Measurements from ENCODE around the gene AMPD1.

DNA sequence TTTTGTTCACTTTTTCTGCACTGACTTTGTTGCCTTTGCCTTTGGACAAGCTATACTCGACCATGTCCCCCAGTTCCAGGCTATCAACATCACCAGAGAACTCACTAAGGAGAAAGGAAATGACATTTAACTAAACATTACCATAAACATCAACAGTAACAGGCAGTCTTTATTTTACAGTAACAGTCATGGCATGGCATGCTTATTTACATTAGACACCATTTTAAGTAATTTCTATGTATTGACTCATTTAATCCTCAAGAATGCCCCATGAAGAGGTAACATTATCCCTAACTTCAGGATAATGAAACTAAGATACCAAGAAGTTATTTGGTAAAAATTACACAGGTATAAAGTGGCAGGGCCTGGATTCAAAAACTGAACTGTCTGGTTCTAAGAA lies 29.9 kb upstream of the AMPD1 start:
- TF ChIP-seq, protein P1, sequence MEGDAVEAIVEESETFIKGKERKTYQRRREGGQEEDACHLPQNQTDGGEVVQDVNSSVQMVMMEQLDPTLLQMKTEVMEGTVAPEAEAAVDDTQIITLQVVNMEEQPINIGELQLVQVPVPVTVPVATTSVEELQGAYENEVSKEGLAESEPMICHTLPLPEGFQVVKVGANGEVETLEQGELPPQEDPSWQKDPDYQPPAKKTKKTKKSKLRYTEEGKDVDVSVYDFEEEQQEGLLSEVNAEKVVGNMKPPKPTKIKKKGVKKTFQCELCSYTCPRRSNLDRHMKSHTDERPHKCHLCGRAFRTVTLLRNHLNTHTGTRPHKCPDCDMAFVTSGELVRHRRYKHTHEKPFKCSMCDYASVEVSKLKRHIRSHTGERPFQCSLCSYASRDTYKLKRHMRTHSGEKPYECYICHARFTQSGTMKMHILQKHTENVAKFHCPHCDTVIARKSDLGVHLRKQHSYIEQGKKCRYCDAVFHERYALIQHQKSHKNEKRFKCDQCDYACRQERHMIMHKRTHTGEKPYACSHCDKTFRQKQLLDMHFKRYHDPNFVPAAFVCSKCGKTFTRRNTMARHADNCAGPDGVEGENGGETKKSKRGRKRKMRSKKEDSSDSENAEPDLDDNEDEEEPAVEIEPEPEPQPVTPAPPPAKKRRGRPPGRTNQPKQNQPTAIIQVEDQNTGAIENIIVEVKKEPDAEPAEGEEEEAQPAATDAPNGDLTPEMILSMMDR (conservative IDR thresholded peaks at IDR 0.05; ENCODE audit: low read depth in 2 of 2) = no peak
- TF ChIP-seq POLR2AphosphoS5 (IDR thresholded peaks at IDR 0.05; ENCODE audit: low read depth) (no peak), ZNF331 (CRISPR knock-in tag; IDR thresholded peaks at IDR 0.05; ENCODE audit: low read depth) (no peak)
